HEK293 (cell line): ENCODE results near the gene DOK1.

ENCODE experiments used
- CTCF ChIP-seq: fragments of 450-650 bp; formaldehyde crosslinking; IDR thresholded peaks from 2 replicates; pipeline ENCODE4 v1.5.1; 2016; ENCODE audit warnings: missing biosample characterization, missing genetic modification characterization
- YY2 ChIP-seq: fragments of 450-650 bp; formaldehyde crosslinking; IDR thresholded peaks from 2 replicates; pipeline ENCODE4 v1.5.1; 2016; ENCODE audit warnings: missing biosample characterization, missing genetic modification characterization
- ZNF121 ChIP-seq: fragments of 450-650 bp; formaldehyde crosslinking; IDR thresholded peaks from 2 replicates; pipeline ENCODE4 v1.5.1; 2016; ENCODE audit warnings: missing biosample characterization, missing genetic modification characterization
- ZNF341 ChIP-seq: fragments of 450-650 bp; formaldehyde crosslinking; IDR thresholded peaks from 2 replicates; pipeline ENCODE4; 2016; ENCODE audit warnings: low read depth, missing biosample characterization, missing genetic modification characterization
- ZNF48 ChIP-seq: fragments of 450-650 bp; formaldehyde crosslinking; IDR thresholded peaks from 2 replicates; pipeline ENCODE4 v1.5.1; 2016; ENCODE audit warnings: missing biosample characterization, missing genetic modification characterization
- ZNF629 ChIP-seq: fragments of 450-650 bp; formaldehyde crosslinking; IDR thresholded peaks from 2 replicates; pipeline ENCODE4 v1.5.1; 2017; ENCODE audit warnings: missing biosample characterization, missing genetic modification characterization
- TF ChIP-seq, protein P1 (sequence below): fragments of 450-650 bp; formaldehyde crosslinking; IDR thresholded peaks from 2 replicates; pipeline ENCODE4 v1.5.1; 2016; ENCODE audit warnings: missing biosample characterization, missing genetic modification characterization
- TF ChIP-seq, protein P2 (sequence below): fragments of 450-650 bp; formaldehyde crosslinking; IDR thresholded peaks from 2 replicates; pipeline ENCODE4 v1.5.1; 2017; ENCODE audit warnings: missing biosample characterization, missing genetic modification characterization

GRCh38 chr2:74567881-74568280 is 13.4 kb downstream of the DOK1 start:
- TF ChIP-seq, protein P1, sequence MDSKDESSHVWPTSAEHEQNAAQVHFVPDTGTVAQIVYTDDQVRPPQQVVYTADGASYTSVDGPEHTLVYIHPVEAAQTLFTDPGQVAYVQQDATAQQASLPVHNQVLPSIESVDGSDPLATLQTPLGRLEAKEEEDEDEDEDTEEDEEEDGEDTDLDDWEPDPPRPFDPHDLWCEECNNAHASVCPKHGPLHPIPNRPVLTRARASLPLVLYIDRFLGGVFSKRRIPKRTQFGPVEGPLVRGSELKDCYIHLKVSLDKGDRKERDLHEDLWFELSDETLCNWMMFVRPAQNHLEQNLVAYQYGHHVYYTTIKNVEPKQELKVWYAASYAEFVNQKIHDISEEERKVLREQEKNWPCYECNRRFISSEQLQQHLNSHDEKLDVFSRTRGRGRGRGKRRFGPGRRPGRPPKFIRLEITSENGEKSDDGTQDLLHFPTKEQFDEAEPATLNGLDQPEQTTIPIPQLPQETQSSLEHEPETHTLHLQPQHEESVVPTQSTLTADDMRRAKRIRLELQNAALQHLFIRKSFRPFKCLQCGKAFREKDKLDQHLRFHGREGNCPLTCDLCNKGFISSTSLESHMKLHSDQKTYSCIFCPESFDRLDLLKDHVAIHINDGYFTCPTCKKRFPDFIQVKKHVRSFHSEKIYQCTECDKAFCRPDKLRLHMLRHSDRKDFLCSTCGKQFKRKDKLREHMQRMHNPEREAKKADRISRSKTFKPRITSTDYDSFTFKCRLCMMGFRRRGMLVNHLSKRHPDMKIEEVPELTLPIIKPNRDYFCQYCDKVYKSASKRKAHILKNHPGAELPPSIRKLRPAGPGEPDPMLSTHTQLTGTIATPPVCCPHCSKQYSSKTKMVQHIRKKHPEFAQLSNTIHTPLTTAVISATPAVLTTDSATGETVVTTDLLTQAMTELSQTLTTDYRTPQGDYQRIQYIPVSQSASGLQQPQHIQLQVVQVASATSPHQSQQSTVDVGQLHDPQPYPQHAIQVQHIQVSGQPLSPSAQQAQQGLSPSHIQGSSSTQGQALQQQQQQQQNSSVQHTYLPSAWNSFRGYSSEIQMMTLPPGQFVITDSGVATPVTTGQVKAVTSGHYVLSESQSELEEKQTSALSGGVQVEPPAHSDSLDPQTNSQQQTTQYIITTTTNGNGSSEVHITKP (tag by site-specific recombination) = no peak
- TF ChIP-seq YY2 (tag by site-specific recombination) (no peak), CTCF (tag by site-specific recombination) (no peak), ZNF121 (tag by site-specific recombination) (no peak), ZNF629 (no peak), ZNF48 (tag by site-specific recombination) (no peak), ZNF341 (tag by site-specific recombination) (no peak)
- TF ChIP-seq, protein P2, sequence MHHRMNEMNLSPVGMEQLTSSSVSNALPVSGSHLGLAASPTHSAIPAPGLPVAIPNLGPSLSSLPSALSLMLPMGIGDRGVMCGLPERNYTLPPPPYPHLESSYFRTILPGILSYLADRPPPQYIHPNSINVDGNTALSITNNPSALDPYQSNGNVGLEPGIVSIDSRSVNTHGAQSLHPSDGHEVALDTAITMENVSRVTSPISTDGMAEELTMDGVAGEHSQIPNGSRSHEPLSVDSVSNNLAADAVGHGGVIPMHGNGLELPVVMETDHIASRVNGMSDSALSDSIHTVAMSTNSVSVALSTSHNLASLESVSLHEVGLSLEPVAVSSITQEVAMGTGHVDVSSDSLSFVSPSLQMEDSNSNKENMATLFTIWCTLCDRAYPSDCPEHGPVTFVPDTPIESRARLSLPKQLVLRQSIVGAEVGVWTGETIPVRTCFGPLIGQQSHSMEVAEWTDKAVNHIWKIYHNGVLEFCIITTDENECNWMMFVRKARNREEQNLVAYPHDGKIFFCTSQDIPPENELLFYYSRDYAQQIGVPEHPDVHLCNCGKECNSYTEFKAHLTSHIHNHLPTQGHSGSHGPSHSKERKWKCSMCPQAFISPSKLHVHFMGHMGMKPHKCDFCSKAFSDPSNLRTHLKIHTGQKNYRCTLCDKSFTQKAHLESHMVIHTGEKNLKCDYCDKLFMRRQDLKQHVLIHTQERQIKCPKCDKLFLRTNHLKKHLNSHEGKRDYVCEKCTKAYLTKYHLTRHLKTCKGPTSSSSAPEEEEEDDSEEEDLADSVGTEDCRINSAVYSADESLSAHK = no peak
